Cardiac fibroblast (primary cell): ENCODE measurements around the gene DGAT2L6.

ENCODE experiments used
- DNase-seq, 2 donors: peaks; one replicate each; pipeline versions ENCODE4 v3.0.0 to v3.0.0-alpha.2; 2010; ENCODE audit warnings: low read depth in 2 of 2
- H3K4me3 ChIP-seq, 2 donors: replicated peaks in 1 of 2; 1 replicate in 1 of 2; 2 replicates in 1 of 2; pipeline ENCODE4 v1.5.1; 2011; ENCODE audit warnings: low read depth in 2 of 2, low read length in 2 of 2, mild to moderate bottlenecking in 2 of 2, moderate library complexity in 1 of 2
- TF ChIP-seq, protein P1 (sequence below): IDR thresholded peaks from one replicate; pipeline ENCODE4 v1.5.1; 2011; ENCODE audit warnings: low read depth, mild to moderate bottlenecking, low read length, inconsistent platforms

DGAT2L6 gene

DNA sequence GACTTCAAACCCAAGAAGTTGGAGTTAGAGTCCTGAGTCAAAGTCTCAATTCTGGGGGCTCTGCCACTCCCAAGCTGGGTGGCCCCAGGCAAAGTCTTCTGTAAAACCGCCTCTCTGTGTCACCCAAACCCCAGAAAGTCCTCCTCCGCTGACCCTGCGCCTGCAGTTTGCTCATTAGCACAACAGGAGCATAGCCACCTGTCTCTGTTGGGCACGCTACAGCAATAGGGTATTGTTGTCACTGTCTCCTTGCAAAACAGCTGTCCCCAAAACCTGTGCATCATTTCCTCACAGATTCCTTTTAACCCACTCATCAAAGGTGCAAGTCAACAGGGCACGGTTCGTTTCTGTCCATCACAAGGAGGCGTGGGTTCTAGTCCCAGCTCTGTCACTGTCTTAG lies 8.0 kb upstream of the DGAT2L6 start:
- no peak for DNase-seq
- TF ChIP-seq, protein P1, sequence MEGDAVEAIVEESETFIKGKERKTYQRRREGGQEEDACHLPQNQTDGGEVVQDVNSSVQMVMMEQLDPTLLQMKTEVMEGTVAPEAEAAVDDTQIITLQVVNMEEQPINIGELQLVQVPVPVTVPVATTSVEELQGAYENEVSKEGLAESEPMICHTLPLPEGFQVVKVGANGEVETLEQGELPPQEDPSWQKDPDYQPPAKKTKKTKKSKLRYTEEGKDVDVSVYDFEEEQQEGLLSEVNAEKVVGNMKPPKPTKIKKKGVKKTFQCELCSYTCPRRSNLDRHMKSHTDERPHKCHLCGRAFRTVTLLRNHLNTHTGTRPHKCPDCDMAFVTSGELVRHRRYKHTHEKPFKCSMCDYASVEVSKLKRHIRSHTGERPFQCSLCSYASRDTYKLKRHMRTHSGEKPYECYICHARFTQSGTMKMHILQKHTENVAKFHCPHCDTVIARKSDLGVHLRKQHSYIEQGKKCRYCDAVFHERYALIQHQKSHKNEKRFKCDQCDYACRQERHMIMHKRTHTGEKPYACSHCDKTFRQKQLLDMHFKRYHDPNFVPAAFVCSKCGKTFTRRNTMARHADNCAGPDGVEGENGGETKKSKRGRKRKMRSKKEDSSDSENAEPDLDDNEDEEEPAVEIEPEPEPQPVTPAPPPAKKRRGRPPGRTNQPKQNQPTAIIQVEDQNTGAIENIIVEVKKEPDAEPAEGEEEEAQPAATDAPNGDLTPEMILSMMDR = no peak
- no peak overlapping the region for H3K4me3 ChIP-seq

DNA sequence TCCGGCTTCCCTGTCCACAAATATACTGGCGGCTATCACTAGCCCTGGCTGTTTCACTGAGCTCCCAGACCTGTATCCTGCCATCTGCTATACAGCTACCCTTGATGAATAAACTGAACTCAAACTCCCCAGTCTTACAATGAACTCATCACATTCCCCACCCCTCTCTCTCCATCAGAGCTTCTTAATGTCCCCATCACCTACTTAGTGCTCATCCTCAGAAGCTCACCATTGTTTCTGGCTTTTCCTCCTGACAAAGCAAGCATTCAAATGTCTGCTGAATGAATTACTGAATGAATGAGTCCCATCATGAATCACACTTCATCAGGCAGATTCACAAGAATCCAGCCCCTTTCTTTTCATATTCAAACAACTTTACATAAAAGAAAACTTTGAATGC lies 5.7 kb upstream of the DGAT2L6 start:
- DNase-seq = peak in 1 of 2 donors; percentile 38
- H3K4me3 ChIP-seq = no peak overlapping the region
- TF ChIP-seq, protein P1 = no peak

DNA sequence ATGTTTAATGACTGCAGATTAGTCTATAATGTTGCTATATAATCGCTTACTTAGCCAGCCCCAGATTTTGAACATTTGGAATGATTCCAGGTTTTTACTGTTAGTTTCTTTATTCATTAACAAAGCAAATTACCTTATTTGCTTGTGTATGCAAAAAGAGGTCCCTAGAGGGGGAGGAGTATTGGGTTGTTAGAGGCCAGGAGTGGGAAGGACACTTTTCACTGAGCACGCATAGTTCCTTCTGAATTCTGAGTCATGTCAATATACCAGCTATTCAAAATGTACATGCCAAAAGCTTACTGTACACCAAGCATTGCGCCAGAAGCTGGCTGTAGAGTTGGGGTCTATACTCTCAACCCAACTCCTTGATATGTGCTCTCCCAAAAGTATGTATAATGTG lies 5.1 kb upstream of the DGAT2L6 start:
- DNase-seq = peak in 1 of 2 donors; percentile 65
- TF ChIP-seq, protein P1 = no peak
- no peak overlapping the region for H3K4me3 ChIP-seq

DNA sequence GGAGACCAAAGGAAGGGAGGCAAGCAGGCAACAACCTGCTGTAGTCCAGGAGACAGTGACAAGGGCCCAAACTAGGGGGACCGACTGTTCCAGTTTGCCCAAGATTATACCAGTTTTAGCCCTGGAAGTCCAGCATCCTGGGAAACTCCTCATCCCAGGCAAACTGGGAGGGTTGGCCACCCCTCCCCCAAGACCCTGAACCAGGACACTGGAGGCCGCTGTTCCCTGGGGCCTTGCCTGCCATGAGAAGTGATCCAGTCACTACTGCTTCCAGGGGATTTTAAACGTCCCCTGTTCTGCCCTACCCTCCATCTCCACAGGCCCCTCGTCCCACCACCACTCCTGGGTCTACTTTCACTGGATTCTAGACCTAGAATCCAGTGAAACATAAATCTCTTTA lies 4.3 kb upstream of the DGAT2L6 start:
- DNase-seq = no peak
- TF ChIP-seq, protein P1 = no peak
- no peak overlapping the region for H3K4me3 ChIP-seq

DNA sequence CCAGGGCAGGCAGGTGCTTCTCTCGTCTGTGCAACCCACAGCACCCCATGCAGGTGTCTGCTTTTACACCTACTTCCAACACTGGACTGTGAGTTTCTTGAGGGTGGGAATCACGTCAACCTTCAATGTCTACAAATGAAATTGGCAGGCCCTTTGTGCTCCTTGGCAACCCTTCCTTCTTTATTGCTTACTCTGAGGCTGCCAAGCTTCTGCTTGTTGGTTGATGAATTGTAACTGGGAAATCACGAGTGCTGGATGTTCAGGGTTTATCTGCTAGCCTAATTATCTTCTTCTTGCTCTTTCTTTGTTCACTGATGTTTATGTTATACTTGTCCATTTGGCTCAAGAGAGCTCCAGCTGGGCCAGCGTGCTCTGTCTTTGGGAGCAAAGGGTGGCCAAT lies 2.5 kb upstream of the DGAT2L6 start:
- no peak overlapping the region for H3K4me3 ChIP-seq
- DNase-seq = peak; percentile 56 to 61
- TF ChIP-seq, protein P1 = no peak

DNA sequence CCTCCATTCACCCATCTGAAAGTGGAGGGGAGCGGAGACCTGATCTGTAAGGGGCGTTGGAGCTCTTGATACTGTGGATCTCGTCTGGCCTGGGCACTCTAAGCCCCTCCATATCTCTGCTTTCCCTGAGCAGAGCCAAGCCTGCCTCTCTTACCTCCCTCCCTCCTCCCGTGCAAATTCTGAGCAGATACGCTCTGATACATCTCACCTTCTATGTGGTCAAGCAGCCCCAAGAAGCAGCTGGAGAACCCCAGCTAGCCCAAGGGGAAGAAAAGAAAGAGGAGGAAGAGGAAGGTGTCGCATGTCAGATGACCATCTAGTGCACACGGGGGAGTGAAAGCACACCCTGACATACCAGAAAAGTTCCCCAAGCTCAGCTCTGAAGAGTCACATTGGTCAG lies 1.9 kb upstream of the DGAT2L6 start:
- H3K4me3 ChIP-seq = no peak overlapping the region
- TF ChIP-seq, protein P1 = no peak
- no peak for DNase-seq

DNA sequence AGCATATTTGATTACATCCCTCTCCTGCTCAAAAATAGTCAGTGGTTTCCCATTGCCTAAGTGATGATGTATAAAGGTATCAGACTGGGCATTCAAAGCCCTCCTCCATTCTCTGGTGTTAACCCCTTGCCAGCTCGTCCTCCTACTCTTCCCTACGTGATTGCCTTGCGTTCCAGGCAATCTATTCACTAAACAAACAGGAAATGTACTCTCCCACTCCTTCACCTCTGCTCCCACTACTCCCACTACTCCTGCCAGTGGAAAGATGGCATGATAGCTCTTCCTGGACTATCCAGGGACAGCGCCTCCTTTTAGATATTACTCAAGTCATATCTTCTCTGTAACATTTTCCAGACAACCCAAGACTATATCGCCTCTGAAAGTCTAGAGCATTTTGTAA lies 5.8 kb downstream of the DGAT2L6 start:
- peak in 1 of 2 donors; percentile 42 for DNase-seq
- no peak overlapping the region for H3K4me3 ChIP-seq
- TF ChIP-seq, protein P1 = no peak
